Measurements from ENCODE around the gene LMAN2.
"Not testable (repeated sequence)": the region's sequence is repeated elsewhere in the genome, so short reads cannot be mapped to it uniquely, and the experiment has no call there.

The LMAN2 gene

DNA sequence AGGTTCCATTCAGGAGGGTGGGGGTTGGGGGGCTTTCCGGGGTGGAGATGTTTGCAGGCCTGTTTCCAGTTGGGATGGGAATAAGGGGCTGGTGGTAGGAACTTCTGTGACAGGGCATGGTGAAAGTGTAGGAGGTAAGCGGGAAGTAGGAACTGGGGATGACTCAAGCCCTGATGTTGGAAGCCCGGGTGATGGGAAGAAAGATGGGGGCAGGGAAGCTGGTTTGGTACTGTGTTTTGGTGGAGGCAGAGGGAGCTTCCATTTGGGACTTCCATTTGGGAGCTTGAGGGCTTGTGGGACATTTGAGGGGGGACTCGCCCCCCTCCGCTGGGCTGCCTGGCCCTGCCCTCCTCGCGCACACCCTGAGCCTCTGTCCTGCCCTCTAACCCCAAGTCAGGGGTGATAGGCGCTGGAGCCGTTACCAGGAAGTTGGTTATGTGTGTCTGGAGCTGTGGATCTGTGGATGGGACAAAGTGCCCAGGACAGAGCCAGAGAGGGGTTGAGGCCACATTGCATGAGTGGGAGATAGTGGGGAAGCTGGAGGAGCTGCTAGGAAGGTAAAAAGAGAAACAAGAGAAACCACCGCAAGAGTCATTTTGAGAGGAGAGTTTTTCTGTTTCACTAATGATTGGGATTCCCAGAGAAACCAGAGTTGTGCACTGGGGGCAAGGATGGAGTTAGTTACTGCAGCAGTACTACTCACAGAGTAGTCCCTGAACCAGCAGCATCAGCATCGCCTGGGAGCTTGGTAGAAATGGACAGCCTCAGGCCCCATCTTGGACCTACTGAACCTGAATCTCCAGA is 12.9 kb upstream of the LMAN2 start:
- DNase-seq, result no peak

- no peak for DNase-seq
Measured at GRCh38 chr5:177363565-177363964, 12.1 kb upstream of the LMAN2 start.

DNA sequence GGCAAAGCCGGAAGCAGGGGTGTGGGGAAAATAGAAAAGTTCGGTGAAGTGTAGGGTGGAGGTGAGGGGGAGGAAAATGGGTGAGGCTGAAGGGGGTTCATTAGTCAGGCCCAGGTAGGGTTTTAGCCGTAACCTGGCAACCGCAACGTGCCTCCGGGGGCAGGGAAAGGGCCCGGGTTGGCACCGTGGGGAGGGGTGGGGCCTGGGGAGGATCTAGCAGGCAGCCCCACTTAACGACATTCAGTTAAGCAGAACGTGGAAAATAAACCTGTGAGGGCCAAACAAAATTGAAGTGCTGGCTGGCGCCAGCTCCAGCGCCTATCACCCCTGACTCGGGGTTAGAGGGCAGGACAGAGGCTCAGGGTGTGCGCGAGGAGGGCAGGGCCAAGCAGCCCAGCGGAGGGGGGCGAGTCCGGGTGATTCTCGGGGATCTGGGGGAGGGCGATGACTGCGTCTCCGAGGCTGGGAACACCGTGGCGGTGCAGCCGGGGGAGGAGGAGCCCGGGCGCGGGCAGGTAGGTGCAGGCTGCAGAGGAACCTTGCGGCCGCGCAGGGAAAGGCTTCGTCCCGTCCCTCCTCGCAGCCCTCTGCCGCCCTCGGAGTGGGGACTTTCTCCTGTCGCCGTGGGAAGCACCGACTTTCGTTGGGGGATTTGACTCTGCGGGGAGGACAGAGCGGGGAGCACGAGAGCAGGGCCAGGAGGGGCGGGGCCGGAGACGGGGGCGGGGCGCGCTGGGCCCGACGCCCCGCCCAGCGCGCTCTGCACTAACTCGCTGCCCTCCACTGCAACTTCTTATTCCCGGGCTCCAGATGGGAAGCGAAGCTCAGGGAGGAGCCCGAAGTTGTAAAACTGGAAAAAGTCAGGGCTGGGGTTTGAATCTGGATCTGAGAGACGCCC is 11.4 kb upstream of the LMAN2 start:
- peak; percentile 64 for DNase-seq

GRCh38 chr5:177362292-177362609 is 10.8 kb upstream of the LMAN2 start:
- DNase-seq, result no peak

DNA sequence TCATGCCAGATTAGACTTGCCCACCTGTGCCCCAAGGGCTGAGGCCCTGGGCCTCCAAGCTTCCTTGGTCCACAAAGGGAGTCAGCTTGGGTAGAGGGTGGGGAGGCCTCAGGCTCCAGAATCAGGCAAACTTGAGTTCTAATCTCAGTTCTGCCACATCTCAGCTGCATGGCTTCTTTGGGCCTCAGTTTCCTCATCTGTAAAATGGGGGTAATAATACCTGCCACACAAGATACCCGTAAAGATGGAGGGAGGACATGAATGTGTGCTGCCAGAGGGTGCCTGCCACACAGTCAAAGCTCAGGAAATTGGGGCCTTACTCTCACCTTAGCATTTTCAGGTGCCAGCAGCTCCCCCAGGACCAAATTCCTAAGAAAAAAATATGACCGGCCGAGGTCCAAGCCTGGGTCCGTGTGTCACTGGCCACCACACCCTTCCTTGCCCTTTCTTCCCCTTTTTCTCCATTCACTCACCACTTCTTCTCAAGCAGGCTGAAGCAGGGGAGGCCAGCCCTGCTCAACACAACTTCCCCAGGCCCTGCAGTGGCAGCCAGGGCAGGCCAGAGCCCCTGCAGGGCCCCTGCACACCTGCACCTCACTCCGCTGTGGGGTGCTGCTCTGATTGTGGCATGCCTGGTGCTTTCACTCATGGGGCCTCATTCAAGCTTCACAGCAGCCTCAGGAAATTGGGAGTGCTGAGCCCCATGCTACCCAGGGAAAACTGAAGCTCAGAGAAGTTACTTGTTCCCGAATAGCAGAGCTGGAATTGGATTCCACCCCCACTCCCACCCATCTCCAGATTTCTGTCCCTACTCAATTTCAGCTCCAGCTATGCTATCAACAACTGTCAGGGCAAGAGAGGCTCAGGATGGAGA is 10.2 kb upstream of the LMAN2 start:
- no peak for DNase-seq

GRCh38 chr5:177360740-177361139 is 9.3 kb upstream of the LMAN2 start:
- not testable (repeated sequence) for DNase-seq

DNA sequence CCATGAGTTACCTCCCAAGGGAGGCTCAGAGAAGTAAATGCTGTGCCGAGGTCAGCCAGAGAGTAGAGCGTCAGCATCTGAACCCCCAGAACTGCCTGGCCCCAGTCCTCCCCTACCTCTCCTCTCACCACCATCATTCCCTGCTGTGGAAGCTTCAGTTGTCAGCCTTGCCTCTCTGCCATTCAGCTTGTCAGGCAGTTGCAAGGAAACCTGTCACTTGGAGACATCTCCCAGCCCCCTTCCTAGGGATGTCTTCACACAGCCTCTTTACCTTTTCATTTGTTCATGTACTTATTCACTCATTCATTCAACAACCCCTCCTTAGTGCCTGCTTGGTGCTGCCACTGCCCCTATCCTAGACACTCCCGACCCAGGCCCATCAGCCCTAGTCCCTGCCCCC is 8.4 kb upstream of the LMAN2 start:
- DNase-seq, result no peak

GRCh38 chr5:177359451-177359851 is 8.0 kb upstream of the LMAN2 start:
- DNase-seq, result no peak

DNA sequence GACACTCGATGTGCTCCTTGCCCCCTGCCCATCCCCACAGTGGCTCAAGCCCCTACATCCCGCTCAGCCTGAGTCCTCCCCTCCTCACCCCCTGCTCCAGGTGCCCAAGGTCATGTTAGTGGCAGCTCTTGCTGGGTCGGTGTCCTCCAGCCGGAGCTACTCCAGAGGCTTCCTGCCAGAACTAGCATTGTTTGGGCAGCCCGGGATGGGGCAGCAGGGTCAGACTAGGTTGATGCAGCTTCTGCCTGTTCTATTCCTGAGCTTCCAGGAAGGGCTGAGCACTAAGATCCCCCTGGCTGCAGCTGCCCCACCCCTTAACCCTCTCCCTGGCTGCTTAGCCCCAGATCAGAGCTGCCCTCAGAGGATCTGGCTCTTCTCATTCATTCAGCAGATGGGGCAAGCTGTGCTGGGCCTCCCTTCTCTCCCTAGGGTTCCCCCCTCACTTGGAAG is 6.9 kb upstream of the LMAN2 start:
- DNase-seq, result no peak

GRCh38 chr5:177357459-177358351 is 6.2 kb upstream of the LMAN2 start, which contains the start of gene RGS14:
RGS14 (plus strand) TSS chr5:177357924; CDS start chr5:177358025, 101 bp downstream.
- DNase-seq, result no peak

DNA sequence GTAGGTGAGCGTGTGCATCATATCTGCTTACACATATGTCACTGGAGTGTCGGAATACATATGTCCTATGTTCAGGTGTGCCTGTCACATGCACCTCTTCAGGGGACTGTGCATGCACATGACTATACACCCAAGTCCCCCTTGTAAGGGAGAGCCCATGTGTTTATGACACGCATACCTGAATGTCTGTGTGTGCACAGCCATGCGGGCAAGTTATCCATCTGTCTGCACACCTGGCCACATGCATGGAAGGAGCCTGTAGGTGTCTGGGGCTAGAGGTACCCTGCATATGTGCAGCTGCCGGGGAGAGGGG is 5.6 kb upstream of the LMAN2 start:
- no peak for DNase-seq

GRCh38 chr5:177356746-177357145 is 5.3 kb upstream of the LMAN2 start:
- DNase-seq, result no peak

GRCh38 chr5:177355868-177356168 is 4.3 kb upstream of the LMAN2 start:
- DNase-seq, result no peak

GRCh38 chr5:177355162-177355867 is 3.8 kb upstream of the LMAN2 start:
- DNase-seq, result no peak

DNA sequence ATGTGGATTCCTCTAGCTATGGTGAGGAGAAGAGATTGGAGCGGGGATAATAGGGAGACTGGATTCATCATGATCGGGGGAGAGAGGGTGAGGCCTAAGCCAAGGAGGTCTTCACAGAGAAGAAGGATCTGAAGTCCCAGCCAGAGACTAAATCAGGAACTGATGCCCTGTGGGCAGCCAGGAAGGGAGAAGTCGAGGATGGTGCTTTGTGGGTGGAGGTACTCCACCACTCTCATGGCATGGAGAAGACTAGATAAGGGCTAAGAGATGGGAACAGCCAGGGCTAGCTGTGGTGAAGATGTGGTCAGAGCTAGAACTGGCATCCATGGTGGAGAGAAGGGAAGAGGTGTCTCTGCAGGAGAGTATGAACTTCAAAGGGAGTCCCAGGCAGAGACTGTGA is 3.2 kb upstream of the LMAN2 start:
- DNase-seq, result no peak

DNA sequence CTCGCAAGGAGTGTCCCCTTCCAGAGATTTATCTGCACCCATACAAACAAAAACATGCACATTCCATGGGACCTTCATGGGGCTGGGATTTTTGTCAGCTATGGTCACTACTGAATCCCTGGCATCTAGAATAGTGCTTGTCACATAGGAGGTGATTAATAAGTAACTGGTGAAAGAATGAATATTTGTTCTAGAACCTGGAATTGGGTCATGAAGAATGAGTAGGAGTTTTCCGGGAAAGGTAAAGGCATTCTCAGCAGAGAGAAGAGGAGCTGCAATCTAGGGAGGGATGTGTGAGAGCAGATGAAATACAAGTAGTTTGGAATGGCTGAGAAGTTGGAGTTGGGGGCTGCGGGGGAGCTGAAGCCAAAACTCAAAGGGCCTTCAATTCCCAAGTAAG is 2.8 kb upstream of the LMAN2 start:
- no peak for DNase-seq

DNA sequence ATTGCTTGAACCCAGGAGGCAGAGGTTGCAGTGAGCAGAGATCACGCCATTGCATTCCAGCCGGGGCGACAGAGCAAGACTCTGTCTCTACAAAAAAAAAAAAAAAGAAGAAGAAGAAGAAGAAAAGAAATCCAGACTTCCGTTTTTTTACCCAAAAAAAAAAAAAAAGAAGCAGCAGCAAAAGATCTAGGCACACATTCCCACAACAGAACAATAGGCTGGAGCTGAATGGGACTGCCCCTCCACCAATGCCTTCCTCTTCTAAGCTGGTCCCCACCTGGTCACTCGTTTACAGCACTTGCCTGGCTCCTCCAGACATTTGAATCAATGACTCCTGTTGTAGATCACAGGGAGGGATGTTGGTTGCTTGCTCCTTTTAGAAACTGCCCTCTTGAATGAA is 1.6 kb upstream of the LMAN2 start:
- DNase-seq, result no peak

DNA sequence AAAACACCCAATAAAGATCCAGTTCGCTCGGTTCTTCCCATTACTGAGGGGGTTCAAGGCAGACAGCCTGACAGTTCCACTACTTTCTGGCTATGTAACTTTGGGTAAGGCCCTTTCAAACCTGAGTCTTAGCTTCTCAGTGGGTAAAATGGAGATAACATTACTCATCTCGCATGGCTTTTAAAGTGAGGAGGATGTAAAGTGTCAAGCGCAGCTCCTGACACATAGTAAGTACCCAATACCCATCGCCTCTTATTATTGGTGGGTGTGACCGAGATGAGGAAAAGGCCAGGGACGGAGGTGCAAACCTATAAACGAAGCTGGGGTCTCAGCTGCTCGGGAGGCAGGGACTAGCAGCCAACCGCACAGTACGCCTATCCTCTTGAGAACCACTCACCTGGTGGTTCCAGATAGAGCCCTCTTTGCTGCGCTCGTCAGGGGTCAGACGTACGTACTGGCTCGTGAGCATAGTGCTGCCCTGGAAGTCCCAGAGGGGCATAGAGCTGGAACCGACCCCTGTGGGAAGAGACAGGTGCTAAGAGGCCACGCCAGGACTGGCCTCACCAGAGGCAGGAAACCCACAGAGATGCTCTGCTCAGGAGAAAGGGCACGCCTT is 584 bp downstream of the LMAN2 start:
- DNase-seq, result no peak

GRCh38 chr5:177349762-177350161 is 1.7 kb downstream of the LMAN2 start:
- DNase-seq, result no peak

DNA sequence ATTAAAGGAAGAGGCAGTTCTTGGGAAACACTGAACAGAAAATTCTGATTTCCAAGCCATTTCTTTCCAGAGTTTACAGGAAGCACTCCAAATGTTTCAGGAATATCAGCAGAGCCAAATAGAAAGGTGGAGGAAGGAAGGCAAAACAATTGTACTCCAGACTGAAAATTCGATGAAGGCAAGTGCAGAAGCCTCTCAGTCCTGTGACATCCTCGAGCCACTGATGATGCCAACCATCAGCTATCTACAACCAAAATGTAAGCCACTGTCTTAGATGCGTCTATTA is 2.2 kb downstream of the LMAN2 start:
- no peak for DNase-seq

DNA sequence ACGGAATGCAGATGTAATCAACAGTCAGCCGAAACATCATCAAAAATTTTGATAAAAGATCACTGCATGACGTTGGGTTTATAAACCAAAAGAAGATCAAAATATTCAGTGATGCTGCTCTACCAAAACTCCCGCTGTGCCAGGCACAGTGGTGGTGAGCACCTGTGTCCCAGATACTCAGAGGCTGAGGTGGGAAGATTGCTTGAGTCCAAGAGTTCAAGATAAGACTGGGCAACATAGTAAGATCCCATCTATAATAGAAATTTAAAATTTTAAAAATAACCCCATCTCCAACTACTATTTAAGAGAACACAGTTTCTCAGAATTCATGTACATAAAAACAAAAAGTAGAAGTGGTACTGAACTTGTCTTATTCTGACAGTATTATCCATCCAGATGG is 3.8 kb downstream of the LMAN2 start:
- DNase-seq, result no peak

- no peak for DNase-seq
Measured at GRCh38 chr5:177346820-177347219, 4.6 kb downstream of the LMAN2 start.

Measured in left hindlimb (tissue), 1 donor.